Embryonic facial prominence (tissue), 1 donor: ENCODE measurements around the gene RBFOX2.

Experiments used
- DNase-seq: peaks from one replicate; pipeline ENCODE4 v3.0.0-alpha.2; 2016; ENCODE audit errors: extremely low spot score

Gene RBFOX2

DNA sequence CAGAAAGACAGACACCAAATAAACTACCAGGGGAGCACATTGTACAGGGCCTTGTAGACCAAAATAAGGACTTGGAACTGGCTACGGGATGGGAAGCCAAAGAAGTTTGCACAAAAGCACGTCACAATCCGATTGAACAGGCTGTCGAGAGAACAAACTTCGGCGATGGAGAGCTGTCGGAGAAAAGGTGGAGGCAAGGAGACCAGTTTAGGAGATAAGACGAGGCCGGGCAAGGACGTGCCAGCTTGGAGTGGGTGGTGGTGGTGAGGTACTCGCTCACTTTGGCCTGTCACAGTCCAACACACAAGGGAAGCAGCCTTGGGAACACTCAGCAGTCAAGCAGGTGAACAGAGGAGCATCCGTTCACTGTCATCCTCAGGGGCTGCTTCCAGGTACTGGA lies 291.9 kb downstream of the RBFOX2 start:
- DNase-seq, result no peak

DNA sequence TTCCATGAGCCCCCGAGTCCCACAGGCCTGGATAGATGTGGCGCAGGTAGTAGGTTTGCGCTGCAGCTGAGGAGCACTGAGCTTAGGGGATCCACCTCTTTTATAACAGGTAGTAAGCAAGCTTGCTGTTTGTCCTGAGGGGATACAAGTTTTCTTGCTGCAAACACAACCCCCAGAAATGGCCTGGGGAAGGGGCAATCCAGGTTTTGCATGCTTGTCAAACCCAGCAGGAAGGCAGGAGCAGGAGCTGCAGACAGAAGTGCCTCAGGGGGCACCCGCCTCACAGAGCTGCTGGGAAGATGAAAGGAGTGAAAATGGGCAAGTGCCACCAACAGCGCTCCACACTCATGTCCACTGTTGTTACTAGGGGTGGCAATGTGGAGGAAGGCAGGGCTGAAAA lies 292.5 kb downstream of the RBFOX2 start:
- no peak for DNase-seq

DNA sequence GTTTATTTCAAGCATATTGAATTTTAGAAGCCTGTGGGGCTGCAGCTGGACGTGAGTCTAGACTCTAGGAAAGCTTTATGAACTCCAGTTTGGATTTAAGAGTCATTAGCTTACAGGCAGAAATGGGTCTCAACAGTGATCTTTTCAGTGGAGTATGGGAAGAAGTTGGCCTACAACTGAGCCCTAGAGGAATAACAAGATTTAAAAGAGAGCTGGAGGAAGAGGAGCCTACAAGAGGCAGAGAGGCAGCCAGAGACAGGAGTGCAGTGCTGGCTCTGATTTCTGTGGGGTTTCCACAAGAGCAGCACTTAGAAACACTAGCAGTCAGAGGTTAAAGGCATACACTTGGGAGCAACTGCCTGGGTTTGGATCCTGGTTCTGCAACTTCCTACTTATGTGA lies 293.1 kb downstream of the RBFOX2 start:
- DNase-seq, result no peak

DNA sequence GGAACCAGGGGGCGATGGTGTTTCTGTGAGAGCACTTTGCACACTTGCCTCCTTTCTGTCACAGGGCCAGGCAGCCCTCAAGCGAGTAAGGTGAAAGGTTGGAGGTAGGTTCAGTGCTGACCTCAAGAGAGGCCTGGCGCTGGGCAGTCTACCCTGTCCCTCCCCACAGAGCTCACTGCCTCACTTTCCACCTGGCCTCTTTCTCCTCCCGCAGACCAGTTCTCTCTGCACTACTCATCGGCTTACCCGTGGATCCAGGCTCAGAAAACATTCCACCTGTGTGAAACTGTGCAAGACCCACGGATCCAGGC lies 294.2 kb downstream of the RBFOX2 start:
- no peak for DNase-seq

DNA sequence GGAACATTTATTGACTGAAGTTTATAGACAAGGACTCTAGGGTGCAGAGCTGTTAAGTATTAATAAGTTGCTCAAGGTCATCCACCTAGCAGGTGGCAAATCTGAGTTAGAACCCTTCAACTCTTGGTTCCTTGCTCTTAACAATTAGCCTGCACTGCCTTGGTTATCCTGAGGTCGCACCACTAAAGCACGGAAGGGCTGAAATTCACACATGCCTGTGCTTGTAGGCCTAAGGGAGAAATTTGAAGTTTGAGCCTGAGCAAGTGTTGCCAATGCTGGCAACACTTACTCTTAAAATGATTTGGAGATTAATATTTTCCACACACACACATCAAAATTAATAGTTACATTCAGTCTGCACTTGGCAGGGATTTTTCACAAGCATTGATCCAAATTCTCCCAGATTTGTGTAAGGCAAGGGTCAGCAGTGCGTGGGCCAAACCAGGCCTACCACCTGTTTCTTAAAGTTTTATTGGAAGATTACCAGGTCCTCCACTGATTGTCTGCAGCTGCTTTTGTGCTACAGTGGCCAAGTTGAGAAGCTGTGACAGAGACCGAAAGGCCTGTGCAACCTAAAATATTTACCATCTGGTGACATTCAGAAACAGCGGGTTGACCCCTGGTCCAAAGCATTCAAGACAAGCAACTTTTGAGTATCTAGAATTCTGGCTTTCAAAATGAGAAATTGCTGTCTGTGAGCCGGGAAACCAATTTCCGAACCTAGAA lies 294.7 kb downstream of the RBFOX2 start:
- no peak for DNase-seq

DNA sequence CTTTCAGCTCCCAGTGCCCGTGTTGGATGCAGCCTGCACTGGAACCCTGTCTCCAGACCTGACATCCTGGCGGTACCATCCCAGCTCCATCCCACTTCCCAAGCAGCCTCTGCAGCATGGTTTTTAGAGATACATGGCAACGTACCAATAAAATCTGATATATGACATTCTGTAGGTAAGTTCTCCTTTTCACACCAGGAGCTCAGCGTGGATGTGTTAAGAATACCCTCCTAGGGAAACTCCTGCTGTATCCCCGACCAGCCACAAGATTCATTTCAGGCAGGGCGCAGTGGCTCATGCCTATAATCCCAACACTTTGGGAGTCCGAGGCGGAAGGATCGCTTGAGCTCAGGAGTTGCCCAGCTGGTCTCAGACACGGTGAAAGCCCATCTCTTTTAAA lies 295.6 kb downstream of the RBFOX2 start:
- DNase-seq, result no peak

DNA sequence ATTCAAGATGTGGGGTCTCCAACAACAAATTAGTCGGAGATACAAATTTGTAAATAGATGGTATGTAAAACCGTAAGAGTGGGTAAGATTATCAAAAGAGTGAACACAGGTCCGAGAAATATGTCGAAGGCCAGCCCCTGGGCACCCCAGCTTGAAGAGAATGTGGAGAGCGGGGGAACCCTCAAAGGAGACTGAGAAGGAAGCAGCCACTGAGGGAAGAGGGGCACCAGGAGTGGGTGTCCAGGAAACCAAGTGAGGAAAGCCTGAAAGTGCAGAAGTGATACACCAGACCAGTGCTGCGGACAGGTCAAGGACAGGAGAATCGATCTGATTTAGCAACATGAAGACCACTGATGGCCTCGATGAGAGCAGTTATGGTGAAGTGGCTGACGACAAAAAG lies 296.5 kb downstream of the RBFOX2 start:
- DNase-seq, result no peak

DNA sequence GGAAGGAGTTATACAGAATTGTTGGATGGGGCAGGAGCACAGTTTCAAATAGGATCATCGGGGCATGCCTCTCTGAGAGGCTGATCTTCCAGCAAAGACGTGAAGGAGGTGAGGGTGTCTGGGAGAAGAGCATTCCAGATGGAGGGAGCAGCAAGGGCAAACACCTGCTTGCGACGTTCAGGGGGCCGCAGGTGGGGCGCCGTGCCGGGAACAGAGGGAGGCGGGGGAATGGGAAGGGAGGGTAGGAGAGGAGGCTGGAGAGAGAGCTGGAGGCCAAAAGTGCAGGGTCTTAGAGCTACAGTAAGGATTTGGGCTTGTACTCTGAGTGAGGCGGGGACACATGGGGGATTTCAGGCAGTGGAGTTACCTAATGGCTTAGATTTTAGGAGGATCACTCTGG lies 297.3 kb downstream of the RBFOX2 start:
- no peak for DNase-seq

DNA sequence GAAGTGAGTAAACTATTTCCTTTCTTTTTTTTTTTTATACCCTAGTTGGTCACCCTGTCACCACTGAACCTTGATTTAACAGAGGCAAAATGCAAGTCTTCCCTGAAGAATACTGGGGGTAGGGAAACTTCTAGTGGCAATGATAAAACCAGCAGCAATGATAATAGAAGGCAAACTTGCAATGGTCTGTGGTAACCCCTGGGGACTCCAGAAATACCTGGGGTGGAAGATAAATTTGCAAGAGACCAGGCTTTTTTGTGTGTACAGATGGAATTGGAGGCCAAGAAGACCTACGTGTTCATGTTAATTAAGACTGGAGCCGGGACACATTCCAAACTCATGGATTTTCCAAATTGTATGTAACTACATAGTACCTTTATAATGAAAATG lies 299.3 kb downstream of the RBFOX2 start:
- no peak for DNase-seq

DNA sequence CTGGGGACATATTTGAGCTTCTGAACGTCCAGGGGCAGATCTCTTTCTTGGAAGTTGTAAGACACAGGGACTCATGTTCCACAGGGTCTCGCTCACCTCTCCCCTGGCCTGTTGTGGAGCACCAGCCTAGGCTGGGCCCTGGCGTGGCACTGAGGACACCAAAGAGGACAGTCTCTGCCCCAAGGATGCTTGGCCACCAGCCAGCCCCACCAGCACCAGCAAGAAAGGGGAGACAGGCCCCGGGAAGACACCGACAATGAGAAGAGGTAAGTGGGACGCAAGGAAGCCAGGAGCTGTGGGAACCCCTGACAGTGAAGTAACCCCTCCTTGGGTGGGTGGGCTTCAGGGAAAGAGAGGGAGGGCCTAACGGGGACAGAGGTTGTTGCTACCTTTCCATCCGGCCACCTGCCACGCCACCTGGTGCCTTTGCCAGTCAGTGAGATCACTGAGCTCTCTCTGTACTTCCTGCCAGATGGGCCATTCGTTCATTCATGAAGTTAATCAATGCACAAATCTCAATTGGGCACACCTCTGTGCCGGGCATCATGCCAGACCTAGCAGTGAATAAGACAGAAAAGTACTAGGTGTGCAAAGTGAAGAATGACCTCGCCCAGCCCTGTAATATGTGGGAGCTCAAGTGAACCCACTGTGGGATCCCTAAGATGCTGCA lies 299.9 kb downstream of the RBFOX2 start:
- DNase-seq, result no peak

DNA sequence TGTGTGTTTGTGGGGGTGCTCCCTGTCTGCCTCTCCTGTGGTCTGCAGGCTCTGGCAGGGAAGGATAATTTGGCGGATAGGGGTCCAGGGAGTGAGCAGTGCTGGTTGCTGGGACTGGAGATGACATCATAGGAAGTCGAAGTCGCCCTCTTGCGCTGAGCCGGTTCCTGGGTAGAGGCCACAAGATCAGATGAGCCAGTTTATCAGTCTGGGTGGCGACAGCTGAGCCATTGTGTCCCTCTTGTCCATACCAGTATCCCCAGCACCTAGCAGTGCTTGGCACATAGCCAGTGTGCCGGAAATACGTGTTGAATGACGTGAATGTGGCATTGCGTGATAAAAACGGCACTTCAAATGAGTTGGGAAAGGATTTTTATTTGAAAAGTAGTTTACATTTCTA lies 301.2 kb downstream of the RBFOX2 start:
- DNase-seq, result no peak

DNA sequence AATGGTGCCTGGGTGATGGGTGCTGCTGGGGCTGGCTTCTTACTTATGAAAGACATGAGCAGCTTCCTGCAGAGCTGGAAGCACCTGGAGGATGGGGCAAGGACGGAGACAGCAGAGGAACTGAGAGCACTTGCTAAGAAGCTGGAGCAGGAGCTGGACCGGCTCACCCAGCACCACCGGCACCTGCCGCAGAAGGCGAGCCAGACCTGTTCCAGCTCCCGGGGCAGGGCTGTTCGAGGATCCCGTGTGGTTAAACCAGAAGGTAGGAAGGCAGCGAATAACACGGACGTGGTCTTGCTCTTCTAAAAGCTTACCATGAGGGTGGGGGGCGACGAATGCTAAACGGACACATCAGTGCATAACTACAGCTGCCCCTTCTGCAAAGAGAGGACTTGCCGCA lies 301.7 kb downstream of the RBFOX2 start:
- DNase-seq, result no peak

DNA sequence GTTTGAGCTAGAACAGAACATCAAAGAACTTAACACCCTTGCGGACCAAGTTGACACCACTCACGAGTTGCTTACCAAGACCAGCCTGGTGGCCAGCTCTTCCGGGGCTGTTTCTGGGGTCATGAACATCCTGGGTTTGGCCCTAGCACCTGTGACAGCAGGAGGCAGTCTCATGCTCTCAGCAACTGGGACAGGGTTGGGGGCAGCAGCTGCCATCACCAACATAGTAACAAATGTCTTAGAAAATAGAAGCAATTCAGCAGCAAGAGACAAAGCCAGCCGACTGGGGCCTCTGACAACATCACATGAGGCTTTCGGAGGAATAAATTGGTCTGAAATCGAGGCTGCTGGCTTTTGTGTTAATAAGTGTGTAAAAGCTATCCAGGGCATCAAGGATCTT lies 302.2 kb downstream of the RBFOX2 start:
- no peak for DNase-seq

DNA sequence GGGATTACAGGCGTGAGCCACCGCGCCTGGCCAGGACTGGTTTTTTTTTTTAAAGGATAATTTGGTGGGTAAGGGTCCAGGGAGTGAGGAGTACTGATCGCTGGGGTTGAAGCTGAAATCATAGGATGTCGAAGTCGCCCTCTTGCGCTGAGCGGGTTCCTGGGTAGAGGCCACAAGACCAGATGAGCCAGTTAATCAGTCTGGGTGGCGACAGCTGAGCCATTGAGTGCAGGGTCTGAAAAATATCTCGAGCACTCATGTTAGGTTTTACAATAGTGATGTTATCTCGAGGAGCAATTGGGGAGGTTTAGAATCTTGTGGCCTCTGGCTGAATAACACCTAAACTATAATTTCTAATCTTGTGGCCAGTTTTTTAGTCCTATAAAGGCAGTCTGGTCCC lies 303.1 kb downstream of the RBFOX2 start:
- DNase-seq, result no peak

DNA sequence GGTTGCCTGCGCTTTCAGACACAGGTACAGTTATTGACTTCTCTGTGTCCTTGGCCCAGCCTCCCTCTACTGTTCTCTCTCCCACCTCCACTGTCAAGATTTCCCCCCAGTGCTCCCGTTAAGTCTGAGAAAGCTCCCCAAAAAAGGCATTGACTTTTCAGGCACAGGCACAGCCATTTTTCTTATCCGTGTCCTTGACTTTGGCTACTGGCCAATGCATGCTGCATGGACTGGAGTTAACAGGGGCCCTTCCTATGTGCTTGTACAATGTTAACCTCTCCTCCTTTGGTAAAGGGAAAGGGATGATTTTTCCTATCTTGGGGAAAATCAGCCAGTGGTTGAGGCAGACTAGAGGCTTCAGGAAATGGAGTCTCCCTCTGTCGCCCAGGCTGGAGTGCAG lies 306.7 kb downstream of the RBFOX2 start:
- no peak for DNase-seq

DNA sequence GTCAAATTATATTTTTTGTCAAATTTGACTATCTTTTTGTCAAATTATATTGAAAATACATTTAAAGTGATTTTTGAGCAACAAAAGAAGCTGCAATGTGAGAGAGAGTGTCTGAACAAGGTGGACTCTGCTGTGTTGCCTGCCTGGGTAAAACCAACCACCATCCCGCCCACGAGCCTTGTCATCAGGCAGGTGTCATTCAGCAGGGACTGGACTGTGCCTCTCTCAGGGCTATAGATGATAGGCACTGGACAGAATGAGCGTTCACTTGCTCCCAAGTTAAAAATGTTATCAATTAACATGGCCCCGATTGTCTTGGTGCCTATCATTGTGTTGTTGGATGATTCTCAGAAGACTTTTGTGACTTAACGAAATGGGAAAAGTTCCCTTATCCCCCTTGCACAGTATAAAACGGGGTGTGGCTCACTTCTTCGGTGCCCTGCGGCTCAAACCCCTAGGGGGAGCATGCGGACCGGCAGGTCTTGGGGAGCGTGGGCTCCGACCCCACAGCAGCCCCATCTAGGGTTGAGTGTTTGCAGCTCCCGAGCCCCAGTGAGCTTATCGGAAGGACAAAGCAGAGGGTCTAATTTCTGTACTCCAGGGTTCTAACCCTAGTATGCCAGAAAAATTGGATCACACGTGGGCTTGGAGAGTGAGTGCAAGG lies 309.3 kb downstream of the RBFOX2 start:
- no peak for DNase-seq

DNA sequence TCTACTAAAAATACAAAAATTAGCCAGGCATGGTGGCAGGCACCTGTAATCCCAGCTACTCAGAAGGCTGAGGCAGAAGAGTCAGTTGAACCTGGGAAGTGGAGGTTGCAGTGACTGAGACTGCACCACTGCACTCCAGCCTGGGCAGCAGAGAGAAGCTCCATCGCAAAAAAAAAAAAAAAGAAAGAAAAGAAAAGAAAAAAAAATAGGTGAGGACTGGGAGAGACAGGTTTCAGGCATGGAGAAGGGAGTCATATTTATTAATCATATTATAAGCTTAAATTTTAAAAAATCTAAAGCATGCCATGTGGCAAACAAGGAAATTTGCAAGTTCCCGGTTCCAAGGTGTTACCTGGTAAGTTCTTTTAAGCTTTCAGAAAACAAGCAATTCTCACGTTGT lies 311.1 kb downstream of the RBFOX2 start, which contains the start of gene APOL5:
Gene APOL5, plus strand, starts transcription at position 301 of the 400 bp plus-strand sequence. Its CDS starts 0 bp downstream, at position 301.
- DNase-seq, result no peak

DNA sequence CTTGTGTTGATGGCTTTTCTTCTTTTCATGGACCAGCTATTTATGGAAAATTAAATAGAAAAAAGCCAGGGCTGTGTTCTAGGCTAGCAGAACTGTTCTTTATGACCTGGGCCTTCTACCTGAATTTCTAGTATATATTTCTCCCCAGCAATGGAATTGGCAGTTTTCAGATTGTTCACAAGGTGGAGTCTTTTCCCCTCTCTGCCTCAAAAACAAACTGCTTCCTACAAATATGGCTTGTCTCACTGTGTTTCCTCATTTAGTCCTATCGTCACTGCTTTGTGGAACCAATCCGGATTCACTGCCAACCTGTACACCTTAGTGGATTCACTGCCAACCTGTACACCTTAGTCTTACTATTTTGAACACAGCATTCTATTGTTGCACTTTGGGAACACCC lies 316.0 kb downstream of the RBFOX2 start:
- no peak for DNase-seq

DNA sequence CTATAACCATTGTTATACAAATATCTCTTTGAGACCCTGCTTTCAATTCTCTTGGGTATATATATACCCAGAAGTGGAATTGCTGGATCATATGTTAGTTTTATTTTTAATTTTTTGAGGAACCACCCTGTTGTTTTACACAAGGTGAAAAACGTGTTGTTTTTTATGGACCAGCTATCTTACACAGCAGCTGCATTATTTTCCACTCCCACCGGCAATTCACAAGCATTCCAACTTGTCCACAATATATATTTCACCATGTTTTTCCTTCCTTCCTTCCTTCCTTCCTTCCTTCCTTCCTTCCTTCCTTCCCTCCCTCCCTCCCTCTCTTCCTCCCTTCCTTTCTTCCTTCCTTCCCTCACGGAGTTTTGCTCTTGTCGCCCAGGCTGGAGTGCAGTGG lies 317.3 kb downstream of the RBFOX2 start:
- no peak for DNase-seq

DNA sequence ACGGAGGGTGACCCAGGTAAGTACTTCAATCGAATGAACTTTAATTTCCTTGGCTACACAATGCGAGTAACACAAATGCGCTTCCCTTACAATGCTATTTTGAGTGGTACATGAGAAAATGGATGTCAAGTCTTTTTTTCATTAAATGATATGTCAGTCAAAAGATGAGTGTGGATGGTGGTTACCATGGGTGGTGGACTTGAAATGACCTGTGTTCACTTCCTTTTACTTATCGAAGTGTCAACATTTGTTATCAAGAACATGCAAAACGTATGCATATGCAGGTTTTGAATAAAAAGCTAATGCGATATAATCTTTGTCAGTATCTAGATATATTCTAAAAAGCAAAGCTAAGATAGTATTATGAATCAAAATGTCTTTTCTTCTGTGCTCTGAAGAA lies 319.7 kb downstream of the RBFOX2 start:
- no peak for DNase-seq

DNA sequence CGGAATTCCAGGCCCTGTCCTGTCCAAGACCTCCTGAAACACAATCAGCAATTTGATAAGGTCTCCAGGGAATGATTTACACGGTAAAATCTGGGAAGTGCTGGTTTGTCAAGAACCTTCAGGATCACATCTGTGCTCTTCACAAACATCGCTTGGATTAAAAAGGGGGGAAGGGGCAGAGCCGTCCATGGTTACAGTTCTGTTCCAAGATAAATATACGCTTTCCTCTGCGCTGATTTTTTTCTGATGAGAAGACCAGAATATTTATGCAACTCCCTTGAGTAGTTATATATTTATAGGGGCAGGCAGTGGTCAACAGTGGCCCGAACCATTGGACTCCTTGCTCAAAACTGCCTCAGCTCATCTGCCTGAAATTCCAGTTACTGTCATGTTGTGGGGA lies 320.2 kb downstream of the RBFOX2 start:
- no peak for DNase-seq

DNA sequence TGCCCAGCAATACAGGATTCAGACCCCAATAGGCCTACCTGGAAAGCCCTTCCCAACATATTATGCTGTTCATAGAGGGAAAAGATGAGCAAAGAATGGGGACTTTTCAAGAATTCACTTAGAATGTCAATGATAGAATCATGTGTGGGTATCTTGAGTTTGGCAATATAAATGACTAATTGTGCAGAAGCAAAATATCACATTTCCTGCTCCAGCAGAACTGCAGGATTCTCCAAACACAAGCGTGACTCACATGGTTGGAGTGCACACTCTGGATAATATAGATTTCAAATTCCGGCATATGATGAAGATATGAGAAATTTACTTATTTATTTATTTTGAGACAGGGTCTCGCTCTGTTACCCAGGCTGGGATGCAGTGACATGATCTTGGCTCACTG lies 323.5 kb downstream of the RBFOX2 start:
- no peak for DNase-seq

DNA sequence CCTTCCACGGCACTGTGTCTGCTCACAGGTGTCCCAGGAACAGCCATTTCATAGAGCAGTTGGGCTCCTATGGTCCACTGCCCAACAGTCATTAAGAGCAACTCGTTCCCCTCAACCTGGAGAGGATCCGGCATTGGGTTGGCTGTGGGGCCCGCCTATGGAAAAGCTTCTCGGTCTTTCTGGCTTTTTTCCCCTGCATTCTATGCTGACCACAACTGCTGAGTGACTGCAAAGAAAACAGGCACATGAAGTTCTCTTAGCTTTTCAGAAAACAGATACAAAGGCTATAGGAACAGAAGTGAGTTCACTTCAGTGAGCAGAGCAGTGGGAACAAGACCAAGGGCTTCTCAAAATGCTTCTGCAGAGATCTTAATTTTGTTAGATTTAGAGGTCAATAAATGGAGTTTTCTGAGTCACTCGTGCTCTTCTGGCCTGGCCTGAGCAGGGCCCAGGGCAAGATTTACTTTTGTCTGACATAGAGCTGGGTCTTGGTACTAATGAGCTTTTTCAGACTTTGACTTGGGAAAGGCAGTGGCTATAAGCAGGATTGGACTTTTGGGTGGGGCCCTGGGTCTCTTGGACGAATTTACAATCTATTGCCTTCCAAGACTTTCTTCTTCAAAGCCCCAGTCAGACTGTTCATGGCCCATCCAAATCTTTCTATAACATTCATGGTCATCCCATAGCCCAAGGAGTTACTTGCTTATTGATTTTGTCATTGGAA lies 324.6 kb downstream of the RBFOX2 start:
- no peak for DNase-seq
